Measurements from ENCODE around the gene SCNN1A. TPM values are rescaled to one million over a fixed set of nuclear protein-coding genes. Genes with fewer than 3 reads are reported as not detected.

Gene SCNN1A
- total and polyA plus RNA-seq, 7 experiments from 2014 or later = 0.22 to 5.3 (median 1.6) TPM

DNA sequence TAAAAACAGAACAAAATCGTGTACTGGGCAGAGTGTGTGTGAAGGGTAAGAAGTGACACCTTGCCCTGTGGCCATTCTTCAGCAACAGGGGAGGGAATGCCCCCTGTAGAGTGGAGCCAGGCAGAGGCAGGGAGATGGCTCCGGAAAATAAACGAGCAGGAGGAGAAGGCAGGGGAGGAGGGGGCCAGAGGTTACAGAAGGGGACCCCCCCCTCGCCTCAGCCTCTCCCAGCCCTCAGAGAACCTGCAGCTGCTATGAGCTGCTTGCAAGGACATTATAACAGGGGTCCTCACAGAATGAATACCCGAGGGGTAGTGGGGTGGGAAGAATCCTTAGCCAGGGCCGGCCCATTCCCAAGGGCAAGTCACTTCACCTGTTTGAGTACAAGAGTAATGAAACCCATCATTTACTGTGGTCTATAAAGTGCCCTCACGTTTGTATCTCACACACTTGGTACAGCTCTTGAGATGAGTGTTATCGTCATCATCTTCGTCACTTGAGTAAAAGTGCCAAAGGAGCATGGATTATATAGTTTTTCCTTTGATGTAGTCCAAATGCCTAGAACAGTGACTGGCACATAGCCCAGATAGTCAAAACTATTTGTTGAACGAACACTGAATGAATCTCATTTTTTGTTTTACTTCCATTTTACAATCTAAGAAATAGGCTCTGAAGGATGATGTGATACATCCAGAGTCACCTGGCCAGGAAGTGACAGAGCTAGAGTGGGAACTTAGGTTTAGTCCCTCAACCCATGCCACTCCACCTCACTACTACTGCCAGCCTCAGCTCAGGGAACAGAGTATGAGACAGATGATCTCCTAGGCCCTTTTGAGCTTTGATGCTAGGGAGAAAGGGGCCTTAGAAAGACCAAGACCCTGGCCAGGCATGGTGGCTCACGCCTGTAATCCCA, 14.5 kb downstream of the SCNN1A start:
- peaks cover 0 to 17% (median 0%) of the 10 kb centered on the region in 5 donors for H3K27me3 Mint-ChIP-seq
- H3K36me3 ChIP-seq (ENCODE audit: control insufficient read depth in 2 of 3, insufficient read depth in 3 of 3, low read length in 3 of 3) = peaks cover 0 to 5% (median 0%) of the 10 kb centered on the region in 3 experiments
- ChIA-PET CTCF (interaction anchor here (0.7 to 8.4 kb wide), 2 partner anchors 26 to 27 kb away, joined by 3 to 139 read pairs; no protein-coding TSS in a partner anchor), POLR2A (interaction anchor here (0.5 to 14.2 kb wide), 5 partner anchors 8 to 110 kb away, joined by 3 to 342 read pairs (median 3); partner anchors contain the start of genes TNFRSF1A and VAMP1)
- no peaks in the 10 kb centered on the region for H3K9me3 ChIP-seq (ENCODE audit: control insufficient read depth in 2 of 3, low read length in 3 of 3)
- no peak overlapping the region for H3K4me3 ChIP-seq (ENCODE audit: low read length)
- peaks cover 0 to 12% of the 10 kb centered on the region in 2 donors for H3K4me1 ChIP-seq (ENCODE audit: control insufficient read depth in 2 of 2, insufficient read depth in 2 of 2, low read length in 2 of 2)
- H3K9me3 Mint-ChIP-seq = peaks cover 0 to 1% (median 0%) of the 10 kb centered on the region in 11 donors
- H3K27ac Mint-ChIP-seq = peak overlapping the region; percentile 25 to 99 (median 90)
- H3K27ac ChIP-seq (ENCODE audit: low read depth, low read length) = no peak overlapping the region
- H3K4me3 Mint-ChIP-seq = peak overlapping the region in 8 of 10 donors; percentile 0 to 88 (median 75)
- ATAC-seq (no peak), DNase-seq (no peak)
- H3K27me3 ChIP-seq (ENCODE audit: control insufficient read depth in 2 of 2, insufficient read depth in 2 of 2, low read length in 2 of 2) = no peaks in the 10 kb centered on the region
- H3K4me1 Mint-ChIP-seq = peaks cover 20 to 40% (median 36%) of the 10 kb centered on the region in 7 donors
- no peaks in the 10 kb centered on the region for H3K36me3 Mint-ChIP-seq
- intact Hi-C loops (cut with micrococcal nuclease) = no loop called here

GRCh38 chr12:6360080-6360571, 15.2 kb downstream of the SCNN1A start:
- peaks cover 0 to 1% (median 0%) of the 10 kb centered on the region in 11 donors for H3K9me3 Mint-ChIP-seq
- ChIA-PET CTCF (interaction anchor here (0.7 kb wide), 2 partner anchors 25 to 26 kb away, joined by 3 read pairs; no protein-coding TSS in a partner anchor), POLR2A (interaction anchor here (0.5 to 14.2 kb wide), 4 partner anchors 8 to 45 kb away, joined by 3 to 342 read pairs (median 6); partner anchors contain the start of gene TNFRSF1A)
- ATAC-seq (no peak), DNase-seq (no peak)
- H3K4me1 Mint-ChIP-seq = peaks cover 25 to 43% (median 36%) of the 10 kb centered on the region in 7 donors
- H3K27me3 Mint-ChIP-seq = peaks cover 0 to 17% (median 0%) of the 10 kb centered on the region in 5 donors
- no peaks in the 10 kb centered on the region for H3K36me3 Mint-ChIP-seq
- no peaks in the 10 kb centered on the region for H3K9me3 ChIP-seq (ENCODE audit: control insufficient read depth in 2 of 3, low read length in 3 of 3)
- intact Hi-C loops (cut with micrococcal nuclease) = no loop called here
- H3K27ac ChIP-seq (ENCODE audit: low read depth, low read length) = no peak overlapping the region
- peak overlapping the region in 7 of 9 donors; percentile 34 to 98 (median 85) for H3K27ac Mint-ChIP-seq
- H3K27me3 ChIP-seq (ENCODE audit: control insufficient read depth in 2 of 2, insufficient read depth in 2 of 2, low read length in 2 of 2) = no peaks in the 10 kb centered on the region
- H3K36me3 ChIP-seq (ENCODE audit: control insufficient read depth in 2 of 3, insufficient read depth in 3 of 3, low read length in 3 of 3) = peaks cover 0 to 5% (median 0%) of the 10 kb centered on the region in 3 experiments
- H3K4me1 ChIP-seq (ENCODE audit: control insufficient read depth in 2 of 2, insufficient read depth in 2 of 2, low read length in 2 of 2) = peaks cover 0 to 12% of the 10 kb centered on the region in 2 donors
- H3K4me3 Mint-ChIP-seq = peak overlapping the region in 3 of 10 donors; percentile 3 to 58 (median 3)
- H3K4me3 ChIP-seq (ENCODE audit: low read length) = no peak overlapping the region

GRCh38 chr12:6358881-6359280, 16.5 kb downstream of the SCNN1A start:
- POLR2A ChIA-PET = interaction anchor here (1.4 to 14.2 kb wide), 3 partner anchors 10 to 21 kb away, joined by 4 to 342 read pairs (median 17); partner anchors contain the start of gene TNFRSF1A
- CTCF ChIA-PET = interaction anchor here (0.6 to 1.6 kb wide), 4 partner anchors 9 to 38 kb away, joined by 3 to 8 read pairs (median 4); no protein-coding TSS in a partner anchor
- Histone ChIP-seq H3K4me1 (ENCODE audit: control insufficient read depth in 2 of 2, insufficient read depth in 2 of 2, low read length in 2 of 2) (peaks cover 0 to 12% of the 10 kb centered on the region in 2 donors), H3K36me3 (ENCODE audit: control insufficient read depth in 2 of 3, insufficient read depth in 3 of 3, low read length in 3 of 3) (peaks cover 0 to 5% (median 0%) of the 10 kb centered on the region in 3 experiments), H3K27me3 (ENCODE audit: control insufficient read depth in 2 of 2, insufficient read depth in 2 of 2, low read length in 2 of 2) (no peaks in the 10 kb centered on the region), H3K4me3 (ENCODE audit: low read length) (no peak overlapping the region), H3K9me3 (ENCODE audit: control insufficient read depth in 2 of 3, low read length in 3 of 3) (no peaks in the 10 kb centered on the region), H3K27ac (ENCODE audit: low read depth, low read length) (no peak overlapping the region)
- intact Hi-C loops (cut with micrococcal nuclease) = no loop called here
- peak overlapping the region in 1 of 9 donors; percentile 30 for H3K27ac Mint-ChIP-seq
- DNase-seq (no peak), ATAC-seq (no peak)
- peaks cover 25 to 40% (median 32%) of the 10 kb centered on the region in 7 donors for H3K4me1 Mint-ChIP-seq
- H3K27me3 Mint-ChIP-seq = peaks cover 0 to 17% (median 0%) of the 10 kb centered on the region in 5 donors
- peaks cover 0 to 1% (median 0%) of the 10 kb centered on the region in 11 donors for H3K9me3 Mint-ChIP-seq
- H3K4me3 Mint-ChIP-seq = no peak overlapping the region
- no peaks in the 10 kb centered on the region for H3K36me3 Mint-ChIP-seq

DNA sequence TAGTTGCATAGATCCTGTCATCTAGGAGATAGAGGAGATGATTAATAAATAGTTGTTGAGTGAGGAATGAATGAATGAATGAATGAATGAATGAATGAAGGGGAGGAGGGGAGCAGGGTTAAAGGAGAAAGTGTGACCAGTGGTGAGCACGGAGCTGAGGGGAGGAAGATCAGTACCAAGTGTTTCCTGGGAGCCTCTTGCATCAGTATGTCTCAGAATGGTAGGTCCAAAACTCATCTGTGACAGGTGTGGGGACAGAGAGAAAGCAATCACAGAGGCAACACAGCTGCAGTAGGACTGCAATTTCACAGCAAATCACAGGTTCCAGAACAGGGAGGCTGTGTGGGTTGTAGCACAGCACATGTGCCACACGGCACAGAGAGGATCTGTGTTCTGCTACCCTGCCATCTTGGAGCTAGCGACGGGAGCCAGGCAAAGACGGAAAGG, 19.0 kb downstream of the SCNN1A start:
- Mint-ChIP-seq H3K4me3 (no peak overlapping the region), H3K27ac (peak overlapping the region in 1 of 9 donors; percentile 37), H3K4me1 (peaks cover 12 to 28% (median 16%) of the 10 kb centered on the region in 7 donors), H3K9me3 (no peaks in the 10 kb centered on the region), H3K36me3 (no peaks in the 10 kb centered on the region), H3K27me3 (peaks cover 0 to 17% (median 0%) of the 10 kb centered on the region in 5 donors)
- DNase-seq = no peak
- ChIA-PET CTCF (interaction anchor here (1.0 to 1.9 kb wide), 3 partner anchors 9 to 20 kb away, joined by 3 to 7 read pairs (median 3); no protein-coding TSS in a partner anchor), POLR2A (interaction anchor here (1.5 to 14.2 kb wide), 4 partner anchors 8 to 18 kb away, joined by 4 to 342 read pairs (median 10); partner anchors contain the start of gene TNFRSF1A)
- Histone ChIP-seq H3K27ac (ENCODE audit: low read depth, low read length) (no peak overlapping the region), H3K27me3 (ENCODE audit: control insufficient read depth in 2 of 2, insufficient read depth in 2 of 2, low read length in 2 of 2) (no peaks in the 10 kb centered on the region), H3K36me3 (ENCODE audit: control insufficient read depth in 2 of 3, insufficient read depth in 3 of 3, low read length in 3 of 3) (no peaks in the 10 kb centered on the region), H3K9me3 (ENCODE audit: control insufficient read depth in 2 of 3, low read length in 3 of 3) (no peaks in the 10 kb centered on the region), H3K4me1 (ENCODE audit: control insufficient read depth in 2 of 2, insufficient read depth in 2 of 2, low read length in 2 of 2) (no peaks in the 10 kb centered on the region), H3K4me3 (ENCODE audit: low read length) (no peak overlapping the region)
- intact Hi-C loops (cut with micrococcal nuclease) = no loop called here
- ATAC-seq = no peak

DNA sequence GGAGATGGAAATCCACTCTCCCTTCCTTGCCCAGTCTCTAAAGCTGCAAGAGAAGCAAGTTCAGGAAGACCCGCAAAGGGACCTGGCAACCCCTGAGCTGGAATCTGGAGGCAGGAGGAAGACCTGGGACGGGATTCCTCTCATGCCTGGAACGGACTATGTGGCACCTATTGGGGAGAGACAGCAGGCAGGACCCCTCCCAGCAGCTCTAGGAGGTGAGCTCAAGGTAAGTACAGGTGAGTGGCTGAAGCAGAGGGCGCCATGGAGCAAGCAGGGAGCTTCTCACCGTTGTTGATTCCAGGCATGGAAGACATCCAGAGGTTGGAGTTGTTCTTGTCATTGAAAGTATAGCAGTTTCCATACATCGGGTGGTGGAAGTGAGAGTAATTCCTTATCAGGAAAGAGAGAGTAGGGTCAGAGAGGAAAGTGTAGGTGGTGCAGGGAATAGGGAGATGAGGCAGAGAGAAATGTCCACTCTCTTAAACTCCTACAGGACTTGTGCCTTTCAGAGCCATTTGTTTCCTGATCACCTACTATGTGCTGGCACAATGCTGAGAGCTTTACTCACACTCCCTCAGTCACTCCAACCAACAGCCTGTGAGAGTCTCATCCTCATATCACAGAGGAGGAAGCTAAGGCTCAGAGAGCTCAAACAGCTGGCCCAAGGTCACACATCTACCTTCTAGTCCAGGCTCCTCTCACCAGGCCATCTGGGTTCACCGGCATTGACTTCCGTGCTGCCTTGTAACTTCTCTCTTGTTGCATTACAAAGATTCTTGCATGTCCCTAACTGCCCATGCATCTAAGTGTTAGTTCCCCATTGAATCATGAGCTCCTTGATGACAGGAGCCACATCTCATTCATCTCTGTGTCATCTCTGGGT, 19.6 kb downstream of the SCNN1A start:
- peak; percentile 78 for ATAC-seq
- no peaks in the 10 kb centered on the region for H3K27me3 ChIP-seq (ENCODE audit: control insufficient read depth in 2 of 2, insufficient read depth in 2 of 2, low read length in 2 of 2)
- CTCF ChIA-PET = interaction anchor here (1.0 to 1.9 kb wide), 2 partner anchors 9 to 20 kb away, joined by 3 to 7 read pairs; no protein-coding TSS in a partner anchor

More for the DNA sequence above, 19.6 kb downstream of the SCNN1A start:
- Mint-ChIP-seq H3K27me3 (peaks cover 0 to 17% (median 0%) of the 10 kb centered on the region in 5 donors), H3K9me3 (no peaks in the 10 kb centered on the region), H3K27ac (peak overlapping the region in 3 of 9 donors; percentile 19 to 79 (median 26)), H3K4me3 (no peak overlapping the region), H3K4me1 (peaks cover 9 to 23% (median 12%) of the 10 kb centered on the region in 7 donors), H3K36me3 (no peaks in the 10 kb centered on the region)
- H3K4me3 ChIP-seq (ENCODE audit: low read length) = no peak overlapping the region
- DNase-seq = no peak
- no peaks in the 10 kb centered on the region for H3K36me3 ChIP-seq (ENCODE audit: control insufficient read depth in 2 of 3, insufficient read depth in 3 of 3, low read length in 3 of 3)
- no peak overlapping the region for H3K27ac ChIP-seq (ENCODE audit: low read depth, low read length)
- POLR2A ChIA-PET = interaction anchor here (1.5 to 14.2 kb wide), 3 partner anchors 8 to 17 kb away, joined by 4 to 342 read pairs (median 17); partner anchors contain the start of gene TNFRSF1A
- H3K4me1 ChIP-seq (ENCODE audit: control insufficient read depth in 2 of 2, insufficient read depth in 2 of 2, low read length in 2 of 2) = no peaks in the 10 kb centered on the region
- intact Hi-C loops (cut with micrococcal nuclease) = no loop called here
- no peaks in the 10 kb centered on the region for H3K9me3 ChIP-seq (ENCODE audit: control insufficient read depth in 2 of 3, low read length in 3 of 3)

Data from naive thymus-derived CD4-positive, alpha-beta T cell (primary cell).